Stomach (tissue), 4 donors: ENCODE data around the gene ASPDH.

Source experiments
- CTCF ChIP-seq, 7 experiments: fragments of 450-650 bp in 4 of 7; fragments of 200-600 bp in 3 of 7; sonication (generic) in 3 of 7; IDR thresholded peaks; one replicate each; pipeline ENCODE4 v1.5.1; 2016 to 2019; ENCODE audit warnings: antibody characterized with exemption in 7 of 7, control low read depth in 2 of 7, mild to moderate bottlenecking in 1 of 7
- EP300 ChIP-seq: sonication (generic); formaldehyde crosslinking; IDR thresholded peaks from one replicate; pipeline ENCODE4 v1.6.1; 2017; ENCODE audit warnings: antibody characterized with exemption
- POLR2A ChIP-seq, 4 donors: fragments of 450-650 bp; IDR thresholded peaks; one replicate each; pipeline ENCODE4 v1.6.1; 2016; ENCODE audit warnings: antibody characterized with exemption in 4 of 4, control low read depth in 2 of 4, mild to moderate bottlenecking in 1 of 4, moderate library complexity in 1 of 4
- POLR2AphosphoS5 ChIP-seq, 3 donors: sonication (generic); formaldehyde crosslinking; IDR thresholded peaks; one replicate each; pipeline ENCODE4 v1.6.1; 2016; ENCODE audit warnings: antibody characterized with exemption in 3 of 3

GRCh38 chr19:50513746-50514345 is at the start of gene ASPDH:
- TF ChIP-seq CTCF (IDR thresholded peaks at IDR 0.05) (no peak), EP300 (no peak), POLR2A (IDR thresholded peaks at IDR 0.05) (no peak), POLR2AphosphoS5 (IDR thresholded peaks at IDR 0.05) (no peak)
